H9 (cell line): ENCODE results near the gene SLC30A7. TPM values are rescaled to one million over a fixed set of nuclear protein-coding genes. Genes with fewer than 3 reads are reported as not detected.
"Not testable (repeated sequence)": the region's sequence is repeated elsewhere in the genome, so short reads cannot be mapped to it uniquely, and the experiment has no call there.

ENCODE experiments used
- DNase-seq: peaks from one replicate; pipeline ENCODE4 v3.0.0-alpha.2; 2017
- H2AFZ ChIP-seq: one replicate; pipeline ENCODE4 v1.6.1; 2013; ENCODE audit warnings: mild to moderate bottlenecking, low read length, control low read depth, moderate library complexity
- H2AK5ac ChIP-seq: 2 replicates; pipeline ENCODE4 v1.6.1; 2013; ENCODE audit warnings: low read length, control low read depth, mixed read lengths; ENCODE audit not compliant: insufficient read length
- H2BK120ac ChIP-seq: one replicate; pipeline ENCODE4 v1.6.1; 2013; ENCODE audit warnings: low read depth, mild to moderate bottlenecking, low read length, control low read depth, inconsistent platforms; ENCODE audit not compliant: poor library complexity, severe bottlenecking
- H2BK12ac ChIP-seq: 2 replicates; pipeline ENCODE4 v1.6.1; 2013; ENCODE audit warnings: low read length, control low read depth, mixed read lengths, low read depth; ENCODE audit not compliant: insufficient read length
- H2BK15ac ChIP-seq: 2 replicates; pipeline ENCODE4 v1.6.1; 2013; ENCODE audit warnings: low read depth, low read length, control low read depth
- H2BK20ac ChIP-seq: one replicate; pipeline ENCODE4 v1.6.1; 2013; ENCODE audit warnings: low read depth, mild to moderate bottlenecking, low read length, control low read depth, inconsistent platforms; ENCODE audit not compliant: poor library complexity, severe bottlenecking
- H2BK5ac ChIP-seq: 2 replicates; pipeline ENCODE4 v1.6.1; 2013; ENCODE audit warnings: low read length, control low read depth, mixed read lengths; ENCODE audit not compliant: insufficient read length
- H3K14ac ChIP-seq: 2 replicates; pipeline ENCODE4 v1.6.1; 2013; ENCODE audit warnings: low read length, control low read depth; ENCODE audit not compliant: insufficient read depth
- H3K18ac ChIP-seq: 2 replicates; pipeline ENCODE4 v1.6.1; 2013; ENCODE audit warnings: low read depth, mild to moderate bottlenecking, mixed read lengths, low read length, control low read depth; ENCODE audit not compliant: insufficient read length
- H3K23ac ChIP-seq: 2 replicates; pipeline ENCODE4 v1.6.1; 2013; ENCODE audit warnings: low read length, control low read depth, mixed read lengths, low read depth; ENCODE audit not compliant: insufficient read length
- H3K23me2 ChIP-seq: 2 replicates; pipeline ENCODE4 v1.6.1; 2013; ENCODE audit warnings: low read depth, mild to moderate bottlenecking, mixed read lengths, low read length, control low read depth; ENCODE audit not compliant: insufficient read length, poor library complexity, severe bottlenecking
- H3K27ac ChIP-seq: 2 replicates; pipeline ENCODE4 v1.5.1; 2013; ENCODE audit warnings: low read length, control low read depth, mixed read lengths, low read depth; ENCODE audit not compliant: insufficient read length
- H3K27me3 ChIP-seq: 2 replicates; pipeline ENCODE4 v1.6.1; 2013; ENCODE audit warnings: low read length, control low read depth, inconsistent platforms; ENCODE audit not compliant: insufficient read depth
- H3K4ac ChIP-seq: 2 replicates; pipeline ENCODE4 v1.6.1; 2013; ENCODE audit warnings: low read depth, mild to moderate bottlenecking, control low read depth, inconsistent platforms, low read length, moderate library complexity
- H3K4me1 ChIP-seq: 2 replicates; pipeline ENCODE4 v1.6.1; 2013; ENCODE audit warnings: low read length, control low read depth, inconsistent platforms; ENCODE audit not compliant: insufficient read depth
- H3K4me2 ChIP-seq: 2 replicates; pipeline ENCODE4 v1.6.1; 2013; ENCODE audit warnings: low read length, control low read depth, mixed read lengths; ENCODE audit not compliant: insufficient read length, insufficient read depth
- H3K56ac ChIP-seq: 2 replicates; pipeline ENCODE4 v1.6.1; 2013; ENCODE audit warnings: low read depth, mild to moderate bottlenecking, mixed read lengths, low read length, control low read depth; ENCODE audit not compliant: insufficient read length
- H3K79me1 ChIP-seq: 2 replicates; pipeline ENCODE4 v1.6.1; 2013; ENCODE audit warnings: low read depth, mild to moderate bottlenecking, moderate library complexity, low read length, control low read depth, inconsistent platforms; ENCODE audit not compliant: insufficient read depth, poor library complexity, severe bottlenecking
- H3K79me2 ChIP-seq: 2 replicates; pipeline ENCODE4 v1.6.1; 2013; ENCODE audit warnings: low read length, control low read depth, inconsistent platforms; ENCODE audit not compliant: insufficient read depth
- H3K9ac ChIP-seq: 2 replicates; pipeline ENCODE4 v1.6.1; 2013; ENCODE audit warnings: low read length, control low read depth, mixed read lengths; ENCODE audit not compliant: insufficient read length; ENCODE audit errors: extremely low read depth
- H3K9me3 ChIP-seq: one replicate; pipeline ENCODE4 v1.6.1; 2013; ENCODE audit warnings: low read depth, low read length, inconsistent platforms; ENCODE audit not compliant: control insufficient read depth
- H3T11ph ChIP-seq: one replicate; pipeline ENCODE4 v1.6.1; 2013; ENCODE audit warnings: mild to moderate bottlenecking, low read length, control low read depth, inconsistent platforms
- H4K20me1 ChIP-seq: one replicate; pipeline ENCODE4 v1.6.1; 2013; ENCODE audit not compliant: control insufficient read depth, insufficient read length, insufficient read depth
- H4K5ac ChIP-seq: 2 replicates; pipeline ENCODE4 v1.6.1; 2013; ENCODE audit warnings: low read depth, mild to moderate bottlenecking, mixed read lengths, low read length, control low read depth; ENCODE audit not compliant: insufficient read length
- H4K8ac ChIP-seq: replicated peaks from 2 replicates; pipeline ENCODE4 v1.6.1; 2013; ENCODE audit warnings: low read length, control low read depth, mixed read lengths, low read depth; ENCODE audit not compliant: insufficient read length
- H4K91ac ChIP-seq: 2 replicates; pipeline ENCODE4 v1.6.1; 2013; ENCODE audit warnings: low read depth, mild to moderate bottlenecking, moderate library complexity, mixed read lengths, low read length, control low read depth; ENCODE audit not compliant: insufficient read length
- H3K27ac Mint-ChIP-seq, 3 experiments: 2 replicates in 2 of 3; 3 replicates in 1 of 3; pipeline ENCODE4 v1.8.0; 2020 to 2021; ENCODE audit warnings: mixed read lengths in 3 of 3, mild to moderate bottlenecking in 1 of 3, moderate library complexity in 1 of 3
- H3K27me3 Mint-ChIP-seq: 2 replicates; pipeline ENCODE4 v1.8.0; 2021; ENCODE audit warnings: low read depth, mild to moderate bottlenecking, moderate library complexity, mixed read lengths
- H3K36me3 Mint-ChIP-seq, 3 experiments: 2 replicates in 2 of 3; 3 replicates in 1 of 3; pipeline ENCODE4 v1.8.0; 2020 to 2021; ENCODE audit warnings: low read depth in 3 of 3, mixed read lengths in 3 of 3; ENCODE audit not compliant: insufficient read depth in 1 of 3
- H3K4me1 Mint-ChIP-seq, 2 experiments: 2 replicates each; pipeline ENCODE4 v1.8.0; 2020; ENCODE audit warnings: mixed read lengths in 2 of 2
- H3K4me3 Mint-ChIP-seq, 2 experiments: 2 replicates in 1 of 2; 3 replicates in 1 of 2; pipeline ENCODE4 v1.8.0; 2020 to 2021; ENCODE audit warnings: mild to moderate bottlenecking in 2 of 2, mixed read lengths in 2 of 2, moderate library complexity in 1 of 2
- H3K9me3 Mint-ChIP-seq, 2 experiments: 2 replicates in 1 of 2; 3 replicates in 1 of 2; pipeline ENCODE4 v1.8.0; 2020; ENCODE audit warnings: mild to moderate bottlenecking in 2 of 2, mixed read lengths in 2 of 2, moderate library complexity in 1 of 2
- CTCF ChIP-seq: fragments of 200-600 bp; sonication (generic); conservative IDR thresholded peaks from 3 replicates; pipeline ENCODE4 v1.8.0; 2021; ENCODE audit warnings: antibody characterized with exemption, mild to moderate bottlenecking
- WGBS: extraction: QIAGEN DNeasy Blood & Tissue Kit; methylation state at CpG from one replicate; pipeline ENCODE4 v1.1.7; 2013; ENCODE audit warnings: missing lambda C conversion rate, low lambda C conversion rate, mixed read lengths; ENCODE audit not compliant: insufficient read length; ENCODE audit errors: extremely low coverage; 5-methylcytosine and 5-hydroxymethylcytosine counted together
- total RNA-seq: library from RNA; stranded (reverse); gene quantifications from 2 replicates; pipeline ENCODE4 v1.2.1, GENCODE V29; 2021

The SLC30A7 gene
- total RNA-seq, 1 experiment from 2014 or later, result 25.6 TPM

- no peak overlapping the region for H4K5ac ChIP-seq
- no peaks in the 10 kb centered on the region for H3K27me3 ChIP-seq
- no peak for DNase-seq
- H3K36me3 Mint-ChIP-seq, result peaks cover 50 to 57% (median 51%) of the 10 kb centered on the region in 3 experiments
- H4K8ac ChIP-seq, result no peak overlapping the region
- no peaks in the 10 kb centered on the region for H4K20me1 ChIP-seq
- no peaks in the 10 kb centered on the region for H3K27me3 Mint-ChIP-seq
- H3K14ac ChIP-seq, result no peak overlapping the region
- H2AK5ac ChIP-seq, result no peak overlapping the region
- H3T11ph ChIP-seq, result no peak overlapping the region
- H4K91ac ChIP-seq, result no peak overlapping the region
- H3K79me1 ChIP-seq, result no peaks in the 10 kb centered on the region
- no peak overlapping the region for H3K4me2 ChIP-seq
- H3K27ac Mint-ChIP-seq, result 0 out of 7 replicates have a peak overlapping the region, but pooled peaks of 1 of the 3 experiments have one; percentile 49
- no peaks in the 10 kb centered on the region for H3K23me2 ChIP-seq
- no peak overlapping the region for H2BK15ac ChIP-seq
- H3K9me3 Mint-ChIP-seq, result peaks cover 16 to 22% of the 10 kb centered on the region in 2 experiments
- no peak overlapping the region for H2BK20ac ChIP-seq
- no CpG with 5 or more reads among the region's 1 CpG for WGBS
- no peaks in the 10 kb centered on the region for H3K9me3 ChIP-seq
- no peak overlapping the region for H2AFZ ChIP-seq
- no peak overlapping the region for H3K4ac ChIP-seq
- no peak overlapping the region for H3K23ac ChIP-seq
- no peak overlapping the region for H2BK120ac ChIP-seq
- H2BK12ac ChIP-seq, result no peak overlapping the region
- H3K18ac ChIP-seq, result no peak overlapping the region
- H3K4me1 ChIP-seq, result no peaks in the 10 kb centered on the region
- no peaks in the 10 kb centered on the region for H3K79me2 ChIP-seq
- H2BK5ac ChIP-seq, result no peak overlapping the region
- no peak overlapping the region for H3K27ac ChIP-seq
- no peak overlapping the region for H3K4me3 Mint-ChIP-seq
- TF ChIP-seq CTCF, result no peak
- H3K56ac ChIP-seq, result no peak overlapping the region
- H3K9ac ChIP-seq, result no peak overlapping the region
- H3K4me1 Mint-ChIP-seq, result peaks cover 4% of the 10 kb centered on the region in 2 experiments
Observed at GRCh38 chr1:100943533-100943932, 47.6 kb downstream of the SLC30A7 start.

- H2BK5ac ChIP-seq, H3K9me3 ChIP-seq, H2AFZ ChIP-seq, H2AK5ac ChIP-seq, H2BK12ac ChIP-seq, H3K18ac ChIP-seq, H3K4ac ChIP-seq, H2BK120ac ChIP-seq, H3K27ac Mint-ChIP-seq, H4K91ac ChIP-seq, H3K27me3 Mint-ChIP-seq, H3T11ph ChIP-seq, H2BK20ac ChIP-seq, H3K79me2 ChIP-seq, H3K27me3 ChIP-seq, H4K20me1 ChIP-seq, H3K23ac ChIP-seq, H2BK15ac ChIP-seq, H3K56ac ChIP-seq, H3K27ac ChIP-seq, H4K8ac ChIP-seq, H3K14ac ChIP-seq, H3K4me2 ChIP-seq, H3K79me1 ChIP-seq, H3K23me2 ChIP-seq, DNase-seq, H3K4me1 ChIP-seq, H3K9ac ChIP-seq, H4K5ac ChIP-seq, H3K4me3 Mint-ChIP-seq: not testable (repeated sequence)
- peaks cover 49 to 52% (median 52%) of the 10 kb centered on the region in 3 experiments for H3K36me3 Mint-ChIP-seq
- peaks cover 28 to 29% of the 10 kb centered on the region in 2 experiments for H3K4me1 Mint-ChIP-seq
- peaks cover 19 to 26% of the 10 kb centered on the region in 2 experiments for H3K9me3 Mint-ChIP-seq
- no CpG with 5 or more reads among the region's 3 CpGs for WGBS
Observed at GRCh38 chr1:100946064-100946463, 50.2 kb downstream of the SLC30A7 start.
